SK-N-SH treated with all-trans-retinoic acid at 6 μM for 48 hours (cell line): ENCODE data around the gene MFSD6L.

ENCODE experiments used
- ATAC-seq: fragments of 200-7000 bp; cut with Tn5 transposase; 3 replicates; pipeline ENCODE4 v1.9.1; 2020; ENCODE audit warnings: mild to moderate bottlenecking, moderate library complexity
- ARNTL ChIP-seq: fragments of 450-650 bp; formaldehyde crosslinking; IDR thresholded peaks from 2 replicates; pipeline ENCODE4 v1.5.0; 2020; ENCODE audit warnings: low read depth, mild to moderate bottlenecking, moderate library complexity, borderline replicate concordance
- BACH2 ChIP-seq: fragments of 250-450 bp; sonication (Bioruptor Pico); IDR thresholded peaks from 2 replicates; pipeline ENCODE4 v1.9.0; 2021; ENCODE audit warnings: mild to moderate bottlenecking, borderline replicate concordance
- CREB5 ChIP-seq: fragments of 250-450 bp; sonication (Bioruptor Pico); IDR thresholded peaks from 2 replicates; pipeline ENCODE4 v1.5.1; 2020; ENCODE audit warnings: low read depth, mild to moderate bottlenecking, moderate library complexity
- CSDC2 ChIP-seq: fragments of 250-450 bp; sonication (Bioruptor Pico); IDR thresholded peaks from 2 replicates; pipeline ENCODE4 v1.5.0; 2020; ENCODE audit warnings: mild to moderate bottlenecking, moderate library complexity
- CSRNP3 ChIP-seq: fragments of 250-450 bp; sonication (Bioruptor Pico); IDR thresholded peaks from 2 replicates; pipeline ENCODE4 v1.5.1; 2021; ENCODE audit warnings: mild to moderate bottlenecking, moderate library complexity
- ESRRG ChIP-seq: fragments of 250-450 bp; sonication (Bioruptor Pico); IDR thresholded peaks from 2 replicates; pipeline ENCODE4 v1.6.1; 2021; ENCODE audit warnings: mild to moderate bottlenecking
- GLIS3 ChIP-seq: fragments of 250-450 bp; sonication (Bioruptor Pico); IDR thresholded peaks from 2 replicates; pipeline ENCODE4 v1.5.0; 2020; ENCODE audit warnings: mild to moderate bottlenecking, moderate library complexity
- ISL1 ChIP-seq: fragments of 250-450 bp; sonication (Bioruptor Pico); IDR thresholded peaks from 2 replicates; pipeline ENCODE4 v2.1.2; 2022; ENCODE audit warnings: mild to moderate bottlenecking, moderate library complexity
- OSR1 ChIP-seq: fragments of 250-450 bp; sonication (Bioruptor Pico); IDR thresholded peaks from 2 replicates; pipeline ENCODE4 v1.8.0; 2022; ENCODE audit warnings: moderate library complexity, mild to moderate bottlenecking, inconsistent platforms
- PATZ1 ChIP-seq: fragments of 250-450 bp; sonication (Bioruptor Pico); IDR thresholded peaks from 2 replicates; pipeline ENCODE4 v1.8.0; 2020; ENCODE audit warnings: mild to moderate bottlenecking, moderate library complexity, borderline replicate concordance
- PPARA ChIP-seq: fragments of 250-450 bp; sonication (Bioruptor Pico); IDR thresholded peaks from 2 replicates; pipeline ENCODE4 v1.5.0; 2020; ENCODE audit warnings: mild to moderate bottlenecking, borderline replicate concordance
- RARB ChIP-seq: fragments of 250-450 bp; sonication (Bioruptor Pico); IDR thresholded peaks from 2 replicates; pipeline ENCODE4 v1.8.0; 2021; ENCODE audit warnings: mild to moderate bottlenecking, moderate library complexity
- SNAI2 ChIP-seq: fragments of 250-450 bp; sonication (Bioruptor Pico); IDR thresholded peaks from 2 replicates; pipeline ENCODE4 v1.5.0; 2020; ENCODE audit warnings: mild to moderate bottlenecking, moderate library complexity
- TCF4 ChIP-seq: fragments of 250-450 bp; sonication (Bioruptor Pico); IDR thresholded peaks from 2 replicates; pipeline ENCODE4 v1.8.0; 2021; ENCODE audit warnings: mild to moderate bottlenecking, moderate library complexity, borderline replicate concordance
- TOX ChIP-seq: fragments of 250-450 bp; sonication (Bioruptor Pico); IDR thresholded peaks from 2 replicates; pipeline ENCODE4 v1.8.0; 2021; ENCODE audit warnings: mild to moderate bottlenecking, moderate library complexity, borderline replicate concordance
- ZFP3 ChIP-seq: fragments of 250-450 bp; sonication (Bioruptor Pico); IDR thresholded peaks from 2 replicates; pipeline ENCODE4 v1.5.0; 2020; ENCODE audit warnings: mild to moderate bottlenecking, moderate library complexity
- ZFP30 ChIP-seq: fragments of 450-650 bp; formaldehyde crosslinking; IDR thresholded peaks from 2 replicates; pipeline ENCODE4 v1.5.0; 2022; ENCODE audit warnings: mild to moderate bottlenecking, moderate library complexity
- ZNF565 ChIP-seq: fragments of 450-650 bp; formaldehyde crosslinking; conservative IDR thresholded peaks from 2 replicates; pipeline ENCODE4 v1.5.0; 2020; ENCODE audit warnings: low read depth, mild to moderate bottlenecking, moderate library complexity
- ZNF70 ChIP-seq: fragments of 450-650 bp; formaldehyde crosslinking; IDR thresholded peaks from 2 replicates; pipeline ENCODE4 v1.5.0; 2020; ENCODE audit warnings: mild to moderate bottlenecking, moderate library complexity
- ZNF8 ChIP-seq: fragments of 450-650 bp; formaldehyde crosslinking; IDR thresholded peaks from 2 replicates; pipeline ENCODE4 v1.5.0; 2020; ENCODE audit warnings: mild to moderate bottlenecking, moderate library complexity
- TF ChIP-seq, protein P1 (sequence below): fragments of 250-450 bp; sonication (Bioruptor Pico); IDR thresholded peaks from 2 replicates; pipeline ENCODE4 v1.8.0; 2021; ENCODE audit warnings: low read depth, mild to moderate bottlenecking, moderate library complexity, borderline replicate concordance
- TF ChIP-seq, protein P2 (sequence below): fragments of 250-450 bp; sonication (Bioruptor Pico); IDR thresholded peaks from 2 replicates; pipeline ENCODE4 v1.5.0; 2020; ENCODE audit warnings: mild to moderate bottlenecking, moderate library complexity

The MFSD6L gene

GRCh38 chr17:8838551-8839095 lies 39.5 kb upstream of the MFSD6L start:
- TF ChIP-seq TOX (CRISPR knock-in tag) (no peak), ESRRG (CRISPR knock-in tag) (no peak), ZNF565 (CRISPR knock-in tag) (no peak), PATZ1 (CRISPR knock-in tag) (no peak), GLIS3 (CRISPR knock-in tag) (no peak), ZNF70 (no peak), ZNF8 (CRISPR knock-in tag) (no peak), SNAI2 (CRISPR knock-in tag) (no peak), CSDC2 (no peak), RARB (CRISPR knock-in tag) (no peak), ARNTL (CRISPR knock-in tag) (no peak), PPARA (CRISPR knock-in tag) (no peak), OSR1 (no peak), BACH2 (CRISPR knock-in tag) (no peak), TCF4 (CRISPR knock-in tag) (no peak), CREB5 (CRISPR knock-in tag) (no peak), ZFP30 (no peak)
- TF ChIP-seq, protein P1, sequence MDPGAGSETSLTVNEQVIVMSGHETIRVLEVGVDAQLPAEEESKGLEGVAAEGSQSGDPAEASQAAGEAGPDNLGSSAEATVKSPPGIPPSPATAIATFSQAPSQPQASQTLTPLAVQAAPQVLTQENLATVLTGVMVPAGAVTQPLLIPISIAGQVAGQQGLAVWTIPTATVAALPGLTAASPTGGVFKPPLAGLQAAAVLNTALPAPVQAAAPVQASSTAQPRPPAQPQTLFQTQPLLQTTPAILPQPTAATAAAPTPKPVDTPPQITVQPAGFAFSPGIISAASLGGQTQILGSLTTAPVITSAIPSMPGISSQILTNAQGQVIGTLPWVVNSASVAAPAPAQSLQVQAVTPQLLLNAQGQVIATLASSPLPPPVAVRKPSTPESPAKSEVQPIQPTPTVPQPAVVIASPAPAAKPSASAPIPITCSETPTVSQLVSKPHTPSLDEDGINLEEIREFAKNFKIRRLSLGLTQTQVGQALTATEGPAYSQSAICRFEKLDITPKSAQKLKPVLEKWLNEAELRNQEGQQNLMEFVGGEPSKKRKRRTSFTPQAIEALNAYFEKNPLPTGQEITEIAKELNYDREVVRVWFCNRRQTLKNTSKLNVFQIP (CRISPR knock-in tag): no peak
- TF ChIP-seq, protein P2, sequence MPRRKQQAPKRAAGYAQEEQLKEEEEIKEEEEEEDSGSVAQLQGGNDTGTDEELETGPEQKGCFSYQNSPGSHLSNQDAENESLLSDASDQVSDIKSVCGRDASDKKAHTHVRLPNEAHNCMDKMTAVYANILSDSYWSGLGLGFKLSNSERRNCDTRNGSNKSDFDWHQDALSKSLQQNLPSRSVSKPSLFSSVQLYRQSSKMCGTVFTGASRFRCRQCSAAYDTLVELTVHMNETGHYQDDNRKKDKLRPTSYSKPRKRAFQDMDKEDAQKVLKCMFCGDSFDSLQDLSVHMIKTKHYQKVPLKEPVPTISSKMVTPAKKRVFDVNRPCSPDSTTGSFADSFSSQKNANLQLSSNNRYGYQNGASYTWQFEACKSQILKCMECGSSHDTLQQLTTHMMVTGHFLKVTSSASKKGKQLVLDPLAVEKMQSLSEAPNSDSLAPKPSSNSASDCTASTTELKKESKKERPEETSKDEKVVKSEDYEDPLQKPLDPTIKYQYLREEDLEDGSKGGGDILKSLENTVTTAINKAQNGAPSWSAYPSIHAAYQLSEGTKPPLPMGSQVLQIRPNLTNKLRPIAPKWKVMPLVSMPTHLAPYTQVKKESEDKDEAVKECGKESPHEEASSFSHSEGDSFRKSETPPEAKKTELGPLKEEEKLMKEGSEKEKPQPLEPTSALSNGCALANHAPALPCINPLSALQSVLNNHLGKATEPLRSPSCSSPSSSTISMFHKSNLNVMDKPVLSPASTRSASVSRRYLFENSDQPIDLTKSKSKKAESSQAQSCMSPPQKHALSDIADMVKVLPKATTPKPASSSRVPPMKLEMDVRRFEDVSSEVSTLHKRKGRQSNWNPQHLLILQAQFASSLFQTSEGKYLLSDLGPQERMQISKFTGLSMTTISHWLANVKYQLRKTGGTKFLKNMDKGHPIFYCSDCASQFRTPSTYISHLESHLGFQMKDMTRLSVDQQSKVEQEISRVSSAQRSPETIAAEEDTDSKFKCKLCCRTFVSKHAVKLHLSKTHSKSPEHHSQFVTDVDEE (CRISPR knock-in tag): no peak
- no peak for ATAC-seq

DNA sequence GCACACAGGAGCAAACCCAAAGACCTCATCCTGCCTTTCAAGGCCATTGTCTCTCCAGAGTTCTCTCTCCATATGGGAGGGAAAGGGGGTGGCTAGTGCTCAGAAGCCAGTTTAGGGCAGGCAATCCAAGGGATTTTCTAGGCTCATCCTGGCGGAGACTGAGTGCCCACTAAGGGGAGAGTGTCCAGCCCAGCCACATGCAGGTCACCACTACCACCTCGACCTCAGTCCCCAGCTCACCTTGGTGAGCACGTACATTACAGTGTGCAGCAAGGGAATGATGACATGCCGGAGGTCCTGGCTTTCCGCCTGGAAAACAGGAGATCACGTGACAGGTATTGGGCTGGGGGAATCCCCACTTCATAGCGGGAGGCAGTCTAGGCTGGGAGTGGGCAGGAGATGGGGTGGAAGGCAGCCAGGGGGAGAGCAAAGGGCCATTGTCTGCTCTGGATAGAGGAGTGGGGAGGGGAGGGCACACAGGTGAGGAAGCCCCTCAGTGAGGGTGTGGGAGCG lies 38.5 kb upstream of the MFSD6L start:
- no peak; the same call in 2 of the 3 replicates for ATAC-seq
- TF ChIP-seq ISL1 (CRISPR knock-in tag): no peak
- no peak for TF ChIP-seq SNAI2 (CRISPR knock-in tag)
- TF ChIP-seq TOX (CRISPR knock-in tag): no peak
- no peak for TF ChIP-seq ZFP3
- no peak for TF ChIP-seq RARB (CRISPR knock-in tag)
- TF ChIP-seq, protein P2 (CRISPR knock-in tag): no peak
- TF ChIP-seq PATZ1 (CRISPR knock-in tag): no peak
- no peak for TF ChIP-seq ZNF70
- TF ChIP-seq ESRRG (CRISPR knock-in tag): no peak
- TF ChIP-seq PPARA (CRISPR knock-in tag): no peak
- TF ChIP-seq CSRNP3 (CRISPR knock-in tag): no peak
